Epithelial cell of esophagus (primary cell): ENCODE results near the gene RPL10A.

Experiments used
- DNase-seq: peaks from one replicate; pipeline ENCODE4 v3.0.0; 2010; ENCODE audit warnings: low read depth
- H3K4me3 ChIP-seq: 2 replicates; pipeline ENCODE4 v1.5.1; 2011; ENCODE audit warnings: mild to moderate bottlenecking, low read length, control low read depth
- TF ChIP-seq, protein P1 (sequence below): IDR thresholded peaks from 2 replicates; pipeline ENCODE4 v1.5.1; 2011; ENCODE audit warnings: low read depth, mild to moderate bottlenecking, low read length, control low read depth, inconsistent platforms; ENCODE audit not compliant: insufficient read depth; ENCODE audit errors: missing control alignments

RPL10A gene

GRCh38 chr6:35476004-35476403 lies 7.8 kb downstream of the RPL10A start:
- no peak overlapping the region for H3K4me3 ChIP-seq
- DNase-seq = no peak
- TF ChIP-seq, protein P1, sequence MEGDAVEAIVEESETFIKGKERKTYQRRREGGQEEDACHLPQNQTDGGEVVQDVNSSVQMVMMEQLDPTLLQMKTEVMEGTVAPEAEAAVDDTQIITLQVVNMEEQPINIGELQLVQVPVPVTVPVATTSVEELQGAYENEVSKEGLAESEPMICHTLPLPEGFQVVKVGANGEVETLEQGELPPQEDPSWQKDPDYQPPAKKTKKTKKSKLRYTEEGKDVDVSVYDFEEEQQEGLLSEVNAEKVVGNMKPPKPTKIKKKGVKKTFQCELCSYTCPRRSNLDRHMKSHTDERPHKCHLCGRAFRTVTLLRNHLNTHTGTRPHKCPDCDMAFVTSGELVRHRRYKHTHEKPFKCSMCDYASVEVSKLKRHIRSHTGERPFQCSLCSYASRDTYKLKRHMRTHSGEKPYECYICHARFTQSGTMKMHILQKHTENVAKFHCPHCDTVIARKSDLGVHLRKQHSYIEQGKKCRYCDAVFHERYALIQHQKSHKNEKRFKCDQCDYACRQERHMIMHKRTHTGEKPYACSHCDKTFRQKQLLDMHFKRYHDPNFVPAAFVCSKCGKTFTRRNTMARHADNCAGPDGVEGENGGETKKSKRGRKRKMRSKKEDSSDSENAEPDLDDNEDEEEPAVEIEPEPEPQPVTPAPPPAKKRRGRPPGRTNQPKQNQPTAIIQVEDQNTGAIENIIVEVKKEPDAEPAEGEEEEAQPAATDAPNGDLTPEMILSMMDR = no peak

GRCh38 chr6:35477028-35477427 lies 8.8 kb downstream of the RPL10A start:
- DNase-seq = no peak
- TF ChIP-seq, protein P1 = no peak
- H3K4me3 ChIP-seq = no peak overlapping the region

DNA sequence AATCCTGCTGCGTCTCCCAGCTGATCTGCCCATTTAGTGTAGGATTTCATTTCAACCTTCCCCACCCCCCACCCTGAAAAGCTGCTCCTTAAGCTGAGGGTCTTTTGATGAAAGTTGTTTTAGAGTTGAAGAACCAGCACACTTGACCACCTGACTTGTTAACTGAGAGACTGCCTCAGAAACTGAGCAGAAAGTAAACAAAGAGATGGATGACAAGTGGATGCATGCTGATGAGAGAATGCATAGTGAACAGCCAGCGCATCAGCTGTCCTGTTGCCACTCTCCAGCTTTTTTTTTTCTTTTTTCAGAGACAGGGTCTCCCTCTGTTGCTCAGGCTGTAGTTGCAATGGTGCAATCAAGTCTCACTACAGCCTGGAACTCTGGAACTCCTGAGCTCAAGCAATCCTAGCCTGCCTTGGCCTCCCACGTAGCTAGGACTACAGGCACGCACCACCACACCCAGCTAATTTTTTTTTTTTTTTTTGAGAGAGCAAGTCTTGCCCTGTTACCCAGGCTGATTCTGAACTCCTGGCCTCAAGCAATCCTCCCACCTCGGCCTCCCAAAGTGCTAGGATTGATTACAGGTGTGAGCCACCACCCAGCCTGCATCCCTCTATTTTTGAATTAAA lies 9.5 kb downstream of the RPL10A start:
- TF ChIP-seq, protein P1 = no peak
- H3K4me3 ChIP-seq = no peak overlapping the region
- peak; percentile 28 for DNase-seq

DNA sequence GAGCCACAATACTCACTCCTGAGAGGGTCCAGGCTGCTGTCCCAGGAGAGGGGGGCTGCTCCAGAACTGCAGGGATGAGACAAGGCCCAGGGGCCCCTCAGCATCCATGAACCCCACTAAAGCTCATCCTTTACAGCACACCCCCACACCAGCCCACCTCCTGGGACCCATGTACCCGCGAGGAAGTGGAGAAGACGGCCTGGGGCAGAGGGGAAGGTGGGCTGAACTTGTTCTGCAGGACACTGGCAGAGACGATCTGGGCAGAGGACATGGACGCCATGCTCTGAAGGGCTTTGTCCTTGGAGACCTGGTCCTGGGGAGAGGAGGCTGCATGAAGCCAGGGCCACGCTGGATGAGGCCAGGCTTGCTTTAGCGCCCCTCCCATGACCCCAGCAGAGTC lies 10.1 kb downstream of the RPL10A start:
- no peak for DNase-seq
- H3K4me3 ChIP-seq = no peak overlapping the region
- TF ChIP-seq, protein P1 = no peak

DNA sequence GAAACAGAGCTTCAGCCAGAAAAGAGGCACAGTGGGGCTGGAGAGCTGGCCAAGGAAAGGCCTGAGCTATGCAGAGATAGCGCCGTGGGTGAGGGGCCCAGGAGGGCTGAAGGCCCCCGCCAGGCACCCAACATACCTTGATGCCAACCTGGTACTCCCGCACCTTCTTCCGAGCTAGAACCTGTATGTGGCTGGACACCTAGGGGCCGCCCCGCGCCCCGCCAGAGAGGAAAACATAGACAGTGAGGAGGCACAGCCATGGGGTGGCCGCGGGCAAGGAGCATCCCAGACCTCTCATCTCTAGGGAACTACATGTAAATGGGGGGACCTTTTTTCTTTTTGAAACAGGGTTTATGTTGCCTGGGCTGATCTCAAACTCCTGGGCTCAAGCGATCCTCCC lies 12.0 kb downstream of the RPL10A start:
- DNase-seq = no peak
- H3K4me3 ChIP-seq = no peak overlapping the region
- TF ChIP-seq, protein P1 = no peak

GRCh38 chr6:35481226-35481625 lies 13.0 kb downstream of the RPL10A start:
- DNase-seq = no peak
- TF ChIP-seq, protein P1 = no peak
- H3K4me3 ChIP-seq = no peak overlapping the region

- no peak overlapping the region for H3K4me3 ChIP-seq
- TF ChIP-seq, protein P1 = no peak
- no peak for DNase-seq
These were observed 14.9 kb downstream of the RPL10A start for GRCh38 chr6:35483062-35483461.
